Right renal cortex interstitium (tissue), 3 donors: ENCODE results near the gene TDRD7. TPM values are rescaled to one million over a fixed set of nuclear protein-coding genes. Genes with fewer than 3 reads are reported as not detected.
"Not testable (repeated sequence)": the region's sequence is repeated elsewhere in the genome, so short reads cannot be mapped to it uniquely, and the experiment has no call there.

Source experiments
- DNase-seq, 3 donors: peaks; one replicate each; pipeline ENCODE4 v3.0.0-alpha.2; 2013; ENCODE audit warnings: low read depth in 3 of 3, low spot score in 2 of 3
- polyA plus RNA-seq, 3 donors: library from polyadenylated mRNA; unstranded; fragments of 120-200 nt; gene quantifications; one replicate each; pipeline ENCODE4 v1.2.1, GENCODE V29; 2013; ENCODE audit not compliant: insufficient read length in 3 of 3

The TDRD7 gene
- polyA plus RNA-seq, 3 donors: 7.6 to 9.1 (median 8.7) TPM

GRCh38 chr9:97419309-97419867 is 7.5 kb downstream of the TDRD7 start:
- no peak for DNase-seq

- no peak for DNase-seq
These were observed 13.6 kb downstream of the TDRD7 start for GRCh38 chr9:97425336-97425972.

GRCh38 chr9:97425973-97426336 is 14.1 kb downstream of the TDRD7 start:
- no peak for DNase-seq

GRCh38 chr9:97427885-97428284 is 16.0 kb downstream of the TDRD7 start:
- DNase-seq: no peak

- DNase-seq: no peak
These were observed 18.6 kb downstream of the TDRD7 start for GRCh38 chr9:97430316-97431043.

GRCh38 chr9:97431044-97431441 is 19.1 kb downstream of the TDRD7 start:
- no peak for DNase-seq

GRCh38 chr9:97431549-97432143 is 19.8 kb downstream of the TDRD7 start:
- no peak for DNase-seq

- DNase-seq: no peak
These were observed 25.2 kb downstream of the TDRD7 start for GRCh38 chr9:97437051-97437600.

- no peak for DNase-seq
These were observed 26.4 kb downstream of the TDRD7 start for GRCh38 chr9:97438257-97438656.

- no peak for DNase-seq
These were observed 26.8 kb downstream of the TDRD7 start for GRCh38 chr9:97438666-97439065.

- no peak for DNase-seq
These were observed 28.3 kb downstream of the TDRD7 start for GRCh38 chr9:97440160-97440559.

- no peak for DNase-seq
These were observed 29.8 kb downstream of the TDRD7 start for GRCh38 chr9:97441729-97442128.

- DNase-seq: no peak
These were observed 33.3 kb downstream of the TDRD7 start for GRCh38 chr9:97445119-97445701.

GRCh38 chr9:97447001-97447400 is 35.1 kb downstream of the TDRD7 start:
- no peak for DNase-seq

GRCh38 chr9:97453573-97453972 is 41.7 kb downstream of the TDRD7 start:
- not testable (repeated sequence) for DNase-seq

- not testable (repeated sequence) for DNase-seq
These were observed 44.9 kb downstream of the TDRD7 start for GRCh38 chr9:97456841-97457240.

GRCh38 chr9:97459326-97459725 is 47.4 kb downstream of the TDRD7 start:
- DNase-seq: no peak

GRCh38 chr9:97462159-97462558 is 50.3 kb downstream of the TDRD7 start:
- no peak for DNase-seq

- no peak for DNase-seq
These were observed 51.0 kb downstream of the TDRD7 start for GRCh38 chr9:97462914-97463313.

GRCh38 chr9:97468658-97469448 is 57.0 kb downstream of the TDRD7 start:
- DNase-seq: peak in 2 of 3 donors; percentile 32 to 45
